ENCODE results near the gene UBIAD1.

UBIAD1 gene

GRCh38 chr1:11238311-11238710 is 34.7 kb upstream of the UBIAD1 start:
- Histone ChIP-seq H3K4me1 (no peaks in the 10 kb centered on the region), H3K36me3 (peaks cover 90 to 100% (median 97%) of the 10 kb centered on the region in 3 donors)
- DNase-seq = no peak

GRCh38 chr1:11245248-11245647 is 27.8 kb upstream of the UBIAD1 start:
- intact Hi-C loops (cut with DNase I; ENCODE audit: low total_unique reads) = no loop called here
- no peak for DNase-seq
- no peak for TF ChIP-seq CTCF (IDR thresholded peaks at IDR 0.05)
- Histone ChIP-seq H3K27ac (no peak overlapping the region), H3K4me3 (no peak overlapping the region), H3K36me3 (peaks cover 63 to 88% (median 75%) of the 10 kb centered on the region in 3 donors), H3K4me1 (no peaks in the 10 kb centered on the region), H3K9me3 (no peaks in the 10 kb centered on the region), H3K27me3 (no peaks in the 10 kb centered on the region)

More at GRCh38 chr1:11238311-11238710, 34.7 kb upstream of the UBIAD1 start:
- no peaks in the 10 kb centered on the region for H3K9me3 ChIP-seq
- no peak for TF ChIP-seq CTCF (IDR thresholded peaks at IDR 0.05)
- H3K27me3 ChIP-seq = no peaks in the 10 kb centered on the region
- H3K4me3 ChIP-seq = no peak overlapping the region
- no peak overlapping the region for H3K27ac ChIP-seq
- intact Hi-C loops (cut with DNase I; ENCODE audit: low total_unique reads) = no loop called here

- intact Hi-C loops (cut with DNase I; ENCODE audit: low total_unique reads) = no loop called here
- H3K27ac ChIP-seq = no peak overlapping the region
- H3K9me3 ChIP-seq = no peaks in the 10 kb centered on the region
- H3K36me3 ChIP-seq = peaks cover 56 to 88% (median 73%) of the 10 kb centered on the region in 3 donors
- DNase-seq = no peak
- no peak for TF ChIP-seq CTCF (IDR thresholded peaks at IDR 0.05)
- no peak overlapping the region for H3K4me3 ChIP-seq
- no peaks in the 10 kb centered on the region for H3K27me3 ChIP-seq
- H3K4me1 ChIP-seq = no peaks in the 10 kb centered on the region
Measured at GRCh38 chr1:11245904-11246719, 26.9 kb upstream of the UBIAD1 start.

- Histone ChIP-seq H3K27ac (no peak overlapping the region), H3K9me3 (no peaks in the 10 kb centered on the region), H3K4me1 (no peaks in the 10 kb centered on the region), H3K4me3 (no peak overlapping the region), H3K36me3 (peaks cover 56 to 88% (median 67%) of the 10 kb centered on the region in 3 donors), H3K27me3 (no peaks in the 10 kb centered on the region)
- intact Hi-C loops (cut with DNase I; ENCODE audit: low total_unique reads) = no loop called here
- DNase-seq = no peak
- TF ChIP-seq CTCF (IDR thresholded peaks at IDR 0.05) = no peak
Measured at GRCh38 chr1:11248169-11248568, 24.8 kb upstream of the UBIAD1 start.

GRCh38 chr1:11252538-11252937 is 20.5 kb upstream of the UBIAD1 start:
- no peak for DNase-seq
- no peaks in the 10 kb centered on the region for H3K4me1 ChIP-seq
- H3K4me3 ChIP-seq = no peak overlapping the region
- peaks cover 65 to 88% (median 76%) of the 10 kb centered on the region in 3 donors for H3K36me3 ChIP-seq
- no peaks in the 10 kb centered on the region for H3K9me3 ChIP-seq
- TF ChIP-seq CTCF (IDR thresholded peaks at IDR 0.05) = no peak
- H3K27me3 ChIP-seq = no peaks in the 10 kb centered on the region
- no peak overlapping the region for H3K27ac ChIP-seq
- intact Hi-C loops (cut with DNase I; ENCODE audit: low total_unique reads) = no loop called here

Data from tibial artery (tissue), 4 donors.